ENCODE results near the gene SP2.

DNA sequence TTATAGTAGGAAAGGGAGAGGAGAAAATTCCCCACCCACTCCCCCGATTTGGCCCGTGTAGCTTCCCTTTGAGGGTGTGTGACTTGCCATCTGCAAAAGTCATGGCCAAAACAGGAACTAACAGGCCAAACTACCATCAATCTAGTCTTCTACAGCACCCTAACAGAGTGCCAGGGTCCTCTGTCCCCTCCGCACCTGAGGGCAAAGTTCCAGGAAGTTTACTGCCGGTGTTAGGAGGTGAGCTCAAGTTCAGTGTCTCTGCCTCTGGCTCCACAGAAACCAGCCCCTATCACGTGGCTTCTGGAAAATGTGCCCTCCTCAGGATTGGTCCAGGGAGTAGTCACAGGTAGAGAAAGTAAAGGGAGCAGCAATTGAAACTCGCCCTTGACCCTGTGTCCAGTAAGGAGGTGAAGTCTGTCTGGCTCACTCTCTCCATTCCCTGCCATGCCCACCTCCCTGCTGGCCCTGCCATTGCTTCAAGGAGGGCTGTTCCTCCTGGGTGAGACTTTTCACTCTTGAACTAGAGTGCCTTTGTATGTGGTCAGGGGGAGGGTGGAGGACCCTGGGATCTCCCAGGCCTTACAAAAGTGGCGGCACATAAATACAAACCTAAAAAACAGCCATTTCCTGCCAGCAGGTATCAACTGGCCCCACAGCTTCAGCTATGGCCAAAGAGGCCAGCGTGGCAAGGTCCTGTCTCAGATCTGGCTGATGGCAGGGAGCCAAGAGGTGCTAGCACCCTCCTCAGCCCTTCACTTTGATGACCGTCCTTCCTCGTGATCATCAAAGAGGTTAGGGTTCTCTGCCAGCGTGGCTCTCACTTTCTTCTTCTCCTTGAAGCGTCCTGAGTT is 56.4 kb downstream of the SP2 start:
- TF ChIP-seq, protein P1, sequence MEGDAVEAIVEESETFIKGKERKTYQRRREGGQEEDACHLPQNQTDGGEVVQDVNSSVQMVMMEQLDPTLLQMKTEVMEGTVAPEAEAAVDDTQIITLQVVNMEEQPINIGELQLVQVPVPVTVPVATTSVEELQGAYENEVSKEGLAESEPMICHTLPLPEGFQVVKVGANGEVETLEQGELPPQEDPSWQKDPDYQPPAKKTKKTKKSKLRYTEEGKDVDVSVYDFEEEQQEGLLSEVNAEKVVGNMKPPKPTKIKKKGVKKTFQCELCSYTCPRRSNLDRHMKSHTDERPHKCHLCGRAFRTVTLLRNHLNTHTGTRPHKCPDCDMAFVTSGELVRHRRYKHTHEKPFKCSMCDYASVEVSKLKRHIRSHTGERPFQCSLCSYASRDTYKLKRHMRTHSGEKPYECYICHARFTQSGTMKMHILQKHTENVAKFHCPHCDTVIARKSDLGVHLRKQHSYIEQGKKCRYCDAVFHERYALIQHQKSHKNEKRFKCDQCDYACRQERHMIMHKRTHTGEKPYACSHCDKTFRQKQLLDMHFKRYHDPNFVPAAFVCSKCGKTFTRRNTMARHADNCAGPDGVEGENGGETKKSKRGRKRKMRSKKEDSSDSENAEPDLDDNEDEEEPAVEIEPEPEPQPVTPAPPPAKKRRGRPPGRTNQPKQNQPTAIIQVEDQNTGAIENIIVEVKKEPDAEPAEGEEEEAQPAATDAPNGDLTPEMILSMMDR (IDR thresholded peaks at IDR 0.05 in 2 of 3, conservative IDR thresholded peaks at IDR 0.05 in 1 of 3; ENCODE audit: borderline replicate concordance in 1 of 3, insufficient read depth in 1 of 3, low read depth in 2 of 3, low read length in 2 of 3), result no peak
- no peak for TF ChIP-seq YY1 (IDR thresholded peaks at IDR 0.05; ENCODE audit: extremely low read depth, insufficient replicate concordance, low read depth, low read length)
- TF ChIP-seq JUND (IDR thresholded peaks at IDR 0.05), result no peak
- no peak for TF ChIP-seq POLR2A (IDR thresholded peaks at IDR 0.05; ENCODE audit: borderline replicate concordance, extremely low read depth, insufficient read depth, insufficient read length)
- no peak for TF ChIP-seq CEBPB (IDR thresholded peaks at IDR 0.05; ENCODE audit: low read depth)
- TF ChIP-seq MAX (IDR thresholded peaks at IDR 0.05), result no peak
- no peak for TF ChIP-seq POLR2AphosphoS5 (IDR thresholded peaks at IDR 0.05; ENCODE audit: low read depth, low read length)
- no peak for TF ChIP-seq EZH2phosphoT487 (IDR thresholded peaks at IDR 0.05; ENCODE audit: borderline replicate concordance)
- no peak for TF ChIP-seq EGR1 (IDR thresholded peaks at IDR 0.05; ENCODE audit: low read depth)
- TF ChIP-seq EZH2 (IDR thresholded peaks at IDR 0.05), result no peak
- no peak for TF ChIP-seq RAD21 (IDR thresholded peaks at IDR 0.05; ENCODE audit: low read depth)
- no peak for TF ChIP-seq ELF1 (IDR thresholded peaks at IDR 0.05; ENCODE audit: borderline replicate concordance, low read depth)
- TF ChIP-seq, protein P2, sequence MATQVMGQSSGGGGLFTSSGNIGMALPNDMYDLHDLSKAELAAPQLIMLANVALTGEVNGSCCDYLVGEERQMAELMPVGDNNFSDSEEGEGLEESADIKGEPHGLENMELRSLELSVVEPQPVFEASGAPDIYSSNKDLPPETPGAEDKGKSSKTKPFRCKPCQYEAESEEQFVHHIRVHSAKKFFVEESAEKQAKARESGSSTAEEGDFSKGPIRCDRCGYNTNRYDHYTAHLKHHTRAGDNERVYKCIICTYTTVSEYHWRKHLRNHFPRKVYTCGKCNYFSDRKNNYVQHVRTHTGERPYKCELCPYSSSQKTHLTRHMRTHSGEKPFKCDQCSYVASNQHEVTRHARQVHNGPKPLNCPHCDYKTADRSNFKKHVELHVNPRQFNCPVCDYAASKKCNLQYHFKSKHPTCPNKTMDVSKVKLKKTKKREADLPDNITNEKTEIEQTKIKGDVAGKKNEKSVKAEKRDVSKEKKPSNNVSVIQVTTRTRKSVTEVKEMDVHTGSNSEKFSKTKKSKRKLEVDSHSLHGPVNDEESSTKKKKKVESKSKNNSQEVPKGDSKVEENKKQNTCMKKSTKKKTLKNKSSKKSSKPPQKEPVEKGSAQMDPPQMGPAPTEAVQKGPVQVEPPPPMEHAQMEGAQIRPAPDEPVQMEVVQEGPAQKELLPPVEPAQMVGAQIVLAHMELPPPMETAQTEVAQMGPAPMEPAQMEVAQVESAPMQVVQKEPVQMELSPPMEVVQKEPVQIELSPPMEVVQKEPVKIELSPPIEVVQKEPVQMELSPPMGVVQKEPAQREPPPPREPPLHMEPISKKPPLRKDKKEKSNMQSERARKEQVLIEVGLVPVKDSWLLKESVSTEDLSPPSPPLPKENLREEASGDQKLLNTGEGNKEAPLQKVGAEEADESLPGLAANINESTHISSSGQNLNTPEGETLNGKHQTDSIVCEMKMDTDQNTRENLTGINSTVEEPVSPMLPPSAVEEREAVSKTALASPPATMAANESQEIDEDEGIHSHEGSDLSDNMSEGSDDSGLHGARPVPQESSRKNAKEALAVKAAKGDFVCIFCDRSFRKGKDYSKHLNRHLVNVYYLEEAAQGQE (IDR thresholded peaks at IDR 0.05; ENCODE audit: low read depth), result no peak
- no peak for TF ChIP-seq SP1 (IDR thresholded peaks at IDR 0.05; ENCODE audit: low read depth)
